ENCODE data around the gene KLK1.

KLK1 gene

GRCh38 chr19:50823389-50824042 is at the start of gene KLK1:
TSS of gene KLK1 (minus strand) at chr19:50823787. CDS start at chr19:50823748, 39 bp downstream.
- no peak for DNase-seq (ENCODE audit: low spot score)

GRCh38 chr19:50873056-50873455 is 49.5 kb upstream of the KLK1 start, which contains the start of gene KLK2:
TSS of gene KLK2 (plus strand) at chr19:50873439. CDS start at chr19:50873474, 35 bp downstream.
- DNase-seq (ENCODE audit: low spot score) = no peak

GRCh38 chr19:50870417-50871089 is 47.0 kb upstream of the KLK1 start:
- DNase-seq (ENCODE audit: low spot score) = no peak

- no peak for DNase-seq (ENCODE audit: low spot score)
These were observed 45.9 kb upstream of the KLK1 start for GRCh38 chr19:50869479-50869878.

GRCh38 chr19:50861496-50862286 is 38.1 kb upstream of the KLK1 start:
- DNase-seq (ENCODE audit: low spot score) = no peak

GRCh38 chr19:50861010-50861409 is 37.4 kb upstream of the KLK1 start:
- no peak for DNase-seq (ENCODE audit: low spot score)

GRCh38 chr19:50859849-50860248 is 36.3 kb upstream of the KLK1 start:
- DNase-seq (ENCODE audit: low spot score) = no peak

- DNase-seq (ENCODE audit: low spot score) = no peak
These were observed 35.3 kb upstream of the KLK1 start for GRCh38 chr19:50858886-50859285.

GRCh38 chr19:50857366-50857765 is 33.8 kb upstream of the KLK1 start:
- DNase-seq (ENCODE audit: low spot score) = no peak

- DNase-seq (ENCODE audit: low spot score) = no peak
These were observed 31.2 kb upstream of the KLK1 start, which contains the start of gene KLK3 for GRCh38 chr19:50854636-50855410. TSS of gene KLK3 (plus strand) at chr19:50854915. CDS start at chr19:50854956, 41 bp downstream.

GRCh38 chr19:50851620-50852019 is 28.0 kb upstream of the KLK1 start:
- no peak for DNase-seq (ENCODE audit: low spot score)

GRCh38 chr19:50850738-50851137 is 27.2 kb upstream of the KLK1 start:
- no peak for DNase-seq (ENCODE audit: low spot score)

- DNase-seq (ENCODE audit: low spot score) = no peak
These were observed 20.8 kb upstream of the KLK1 start for GRCh38 chr19:50844296-50844935.

- DNase-seq (ENCODE audit: low spot score) = no peak
These were observed 20.2 kb upstream of the KLK1 start for GRCh38 chr19:50843701-50844221.

GRCh38 chr19:50843205-50843604 is 19.6 kb upstream of the KLK1 start:
- no peak for DNase-seq (ENCODE audit: low spot score)

- DNase-seq (ENCODE audit: low spot score) = no peak
These were observed 18.5 kb upstream of the KLK1 start for GRCh38 chr19:50842130-50842529.

GRCh38 chr19:50839712-50840655 is 16.4 kb upstream of the KLK1 start:
- no peak for DNase-seq (ENCODE audit: low spot score)

- DNase-seq (ENCODE audit: low spot score) = no peak
These were observed 14.7 kb upstream of the KLK1 start for GRCh38 chr19:50838239-50838638.

GRCh38 chr19:50837300-50837699 is 13.7 kb upstream of the KLK1 start:
- no peak for DNase-seq (ENCODE audit: low spot score)

GRCh38 chr19:50836543-50837195 is 13.1 kb upstream of the KLK1 start:
- no peak for DNase-seq (ENCODE audit: low spot score)

All from hematopoietic multipotent progenitor cell treated with erythropoietin and hydrocortisone succinate and interleukin-3 and kit ligand, for 17 days (in vitro differentiated cells).